Measurements from ENCODE around the gene NAIF1. TPM values are rescaled to one million over a fixed set of nuclear protein-coding genes. Genes with fewer than 3 reads are reported as not detected.

The NAIF1 gene
- 6.5 and 7.3 TPM in 2 replicates for total RNA-seq

DNA sequence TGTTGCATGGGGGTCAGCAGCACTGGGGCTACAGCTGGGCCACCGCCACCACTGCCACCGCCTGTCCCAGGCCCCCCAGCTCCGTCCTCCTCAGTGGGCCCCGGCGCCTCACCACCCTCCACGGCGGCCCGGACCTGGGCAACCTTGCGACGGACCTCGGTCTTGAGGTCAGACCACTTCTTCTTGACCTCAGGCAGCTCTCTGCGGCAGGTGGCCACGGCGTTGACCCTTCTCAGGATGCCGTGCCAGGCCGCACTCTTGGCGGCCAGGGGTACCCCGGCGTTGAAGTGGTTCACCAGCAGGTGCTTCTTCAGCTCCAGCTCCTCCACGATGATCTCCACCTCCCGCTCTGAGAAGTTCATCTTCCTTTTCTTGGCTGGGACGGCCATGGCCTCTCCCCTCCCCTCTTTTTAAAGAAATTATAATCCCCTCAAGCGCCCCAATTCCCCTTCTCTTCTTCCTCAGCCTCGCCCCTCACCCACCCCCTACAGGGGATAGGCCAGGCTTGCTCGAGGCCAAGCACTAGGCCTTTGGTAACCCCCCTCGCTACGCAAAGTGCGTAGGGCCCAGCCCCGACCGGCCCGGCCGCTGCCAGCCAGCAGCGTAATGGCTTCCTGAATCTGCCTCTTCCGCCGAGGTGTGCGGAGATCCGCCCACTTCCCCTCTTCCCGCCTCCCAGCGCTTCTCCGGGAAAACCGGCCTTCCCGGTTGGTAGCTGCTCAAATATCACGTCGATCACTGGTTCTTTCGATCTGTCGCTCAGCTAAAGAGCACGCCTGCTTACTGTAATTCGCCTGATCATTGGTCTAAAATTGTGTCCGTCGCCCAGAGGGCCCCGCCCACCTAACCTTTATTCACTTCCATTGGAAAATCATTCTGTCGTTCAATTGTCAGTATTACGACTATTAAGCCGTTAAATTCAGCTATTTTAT is at the start of gene NAIF1:
NAIF1 (minus strand) TSS at position 608 of the 932 bp plus-strand sequence; CDS start at position 389, 219 bp downstream.

DNA sequence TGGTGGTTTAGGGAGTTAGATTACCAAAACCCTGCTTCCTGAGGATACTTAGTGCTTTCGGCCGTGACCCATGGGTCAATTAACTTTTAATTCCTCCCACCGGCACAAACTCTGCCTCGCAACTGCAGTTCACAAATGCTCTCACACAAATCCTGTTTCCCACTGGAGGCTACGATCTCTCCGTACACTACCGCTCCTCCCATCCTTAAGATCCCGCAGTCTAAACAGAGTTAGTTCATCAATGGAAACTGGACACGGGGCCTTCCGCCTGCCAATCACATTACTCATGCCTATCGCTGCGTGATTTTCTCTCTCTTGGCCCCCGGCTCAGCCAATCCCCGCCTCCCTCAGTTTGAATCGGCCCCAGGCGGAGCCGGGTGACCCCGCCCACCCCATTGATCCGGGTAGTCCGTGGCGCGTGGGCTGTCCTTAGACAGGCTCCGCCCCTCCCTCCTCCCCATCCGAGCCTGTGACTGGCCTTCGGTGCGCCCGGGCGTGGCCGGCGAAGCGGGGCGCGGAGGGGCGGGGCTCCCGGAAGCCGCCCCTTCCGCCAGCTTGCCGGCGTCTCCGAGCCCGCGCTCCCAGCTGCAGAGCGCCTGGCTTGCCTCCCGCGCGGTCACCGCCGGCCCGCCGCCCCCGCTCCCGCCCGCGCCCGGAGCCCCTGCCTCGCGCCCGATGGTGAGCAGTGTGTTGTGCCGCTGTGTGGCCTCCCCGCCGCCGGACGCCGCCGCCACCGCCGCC is 695 bp upstream of the NAIF1 start, which contains the start of gene SLC25A25:
SLC25A25 (plus strand) TSS at position 588 of the 741 bp plus-strand sequence; CDS start at position 676, 88 bp downstream.

Other genes starting within 250 kb of the NAIF1 start
- gene ENG, start 212.7 kb downstream of the NAIF1 start, total RNA-seq: 570 and 620 TPM in 2 replicates
- gene AK1, start 189.6 kb downstream of the NAIF1 start, total RNA-seq: 91.3 and 105 TPM in 2 replicates
- gene ST6GALNAC6, start 167.7 kb downstream of the NAIF1 start, total RNA-seq: 108 and 138 TPM in 2 replicates
- 66.1 and 73.9 TPM in 2 replicates for gene ST6GALNAC4, start 150.3 kb downstream of the NAIF1 start, total RNA-seq
- gene PIP5KL1, start 136.5 kb downstream of the NAIF1 start, total RNA-seq: 2.8 and 16.4 TPM in 2 replicates
- 7.8 and 15.6 TPM in 2 replicates for gene DPM2, start 129.5 kb downstream of the NAIF1 start, total RNA-seq
- gene EEIG1, start 86.3 kb downstream of the NAIF1 start, total RNA-seq: 6.1 and 6.6 TPM in 2 replicates
- gene SLC25A25, start 912 bp upstream of the NAIF1 start, total RNA-seq: 16.2 and 20.4 TPM in 2 replicates
- 53.9 and 68.1 TPM in 2 replicates for gene PTGES2, start 60.4 kb upstream of the NAIF1 start, total RNA-seq
- not detected in 2 replicates for gene LCN2, start 82.1 kb upstream of the NAIF1 start, total RNA-seq
- 121 and 194 TPM in 2 replicates for gene BBLN, start 92.9 kb upstream of the NAIF1 start, total RNA-seq
- 40.0 and 53.4 TPM in 2 replicates for gene CIZ1, start 124.3 kb upstream of the NAIF1 start, total RNA-seq
- gene DNM1, start 136.1 kb upstream of the NAIF1 start, total RNA-seq: 0.49 and 0.54 TPM in 2 replicates
- 99.5 and 108 TPM in 2 replicates for gene GOLGA2, start 208.7 kb upstream of the NAIF1 start, total RNA-seq
- 36.9 and 59.8 TPM in 2 replicates for gene SWI5, start 209.0 kb upstream of the NAIF1 start, total RNA-seq

Measured in cardiac atrium fibroblast (primary cell).